HEK293 (cell line): ENCODE results near the gene NAV2.

Experiments
- CTCF ChIA-PET: fragments of 350-600 bp; formaldehyde crosslinking; extraction: SDS; loops from one replicate; lab custom pipeline; 2021; ENCODE audit warnings: antibody characterized with exemption; lab: Yijun Ruan, JAX
- POLR2A ChIA-PET: fragments of 300-600 bp; formaldehyde crosslinking; extraction: SDS; loops from one replicate; lab custom pipeline; 2020; ENCODE audit warnings: antibody characterized with exemption, inconsistent platforms; lab: Yijun Ruan, JAX
- H3K27ac ChIP-seq: fragments of 200-500 bp; sonication (Bioruptor generic); 2 replicates; pipeline ENCODE4 v1.5.1; 2014; ENCODE audit warnings: low read depth, low read length, control low read depth, inconsistent platforms; ENCODE audit errors: extremely low read depth
- H3K36me3 ChIP-seq, 2 experiments: fragments of 200-500 bp in 1 of 2; sonication (Bioruptor generic) in 1 of 2; 1 replicate in 1 of 2; 2 replicates in 1 of 2; pipeline ENCODE4 v1.5.1; 2014 to 2017; ENCODE audit warnings: inconsistent platforms in 2 of 2, low read length in 2 of 2; ENCODE audit not compliant: control insufficient read depth in 2 of 2, insufficient read depth in 1 of 2
- H3K4me1 ChIP-seq: fragments of 200-500 bp; sonication (Bioruptor generic); 2 replicates; pipeline ENCODE4 v1.5.1; 2014; ENCODE audit warnings: mild to moderate bottlenecking, low read length, inconsistent platforms; ENCODE audit not compliant: control insufficient read depth, insufficient read depth
- H3K4me3 ChIP-seq: 2 replicates; pipeline ENCODE4 v1.5.1; 2011; ENCODE audit warnings: low read depth, mild to moderate bottlenecking, control low read depth, low read length, moderate library complexity
- H3K9me3 ChIP-seq: fragments of 200-500 bp; sonication (Bioruptor generic); 2 replicates; pipeline ENCODE4 v1.5.1; 2014; ENCODE audit warnings: low read depth, low read length, inconsistent platforms; ENCODE audit not compliant: control insufficient read depth, insufficient read depth
- CTCF ChIP-seq: fragments of 450-650 bp; formaldehyde crosslinking; IDR thresholded peaks from 2 replicates; pipeline ENCODE4 v1.5.1; 2016; ENCODE audit warnings: missing biosample characterization, missing genetic modification characterization
- FEZF1 ChIP-seq: fragments of 450-650 bp; formaldehyde crosslinking; IDR thresholded peaks from 2 replicates; pipeline ENCODE4 v1.5.1; 2016; ENCODE audit warnings: missing biosample characterization, missing genetic modification characterization
- KLF1 ChIP-seq: fragments of 450-650 bp; formaldehyde crosslinking; IDR thresholded peaks from 2 replicates; pipeline ENCODE4 v1.5.1; 2016; ENCODE audit warnings: missing biosample characterization, missing genetic modification characterization
- KLF7 ChIP-seq: fragments of 450-650 bp; formaldehyde crosslinking; IDR thresholded peaks from 2 replicates; pipeline ENCODE4 v1.5.1; 2016; ENCODE audit warnings: missing biosample characterization, missing genetic modification characterization, borderline replicate concordance
- MEIS1 ChIP-seq: sonication (generic); formaldehyde crosslinking; IDR thresholded peaks from 2 replicates; pipeline ENCODE4 v1.8.1; 2022; ENCODE audit warnings: missing genetic modification reagents, mild to moderate bottlenecking, borderline replicate concordance
- SALL2 ChIP-seq: fragments of 450-650 bp; formaldehyde crosslinking; IDR thresholded peaks from 2 replicates; pipeline ENCODE4 v1.5.0; 2017; ENCODE audit warnings: missing biosample characterization, mild to moderate bottlenecking, missing genetic modification characterization, borderline replicate concordance
- ZBTB26 ChIP-seq: fragments of 450-650 bp; formaldehyde crosslinking; optimal IDR thresholded peaks from 2 replicates; pipeline ENCODE3; 2016; ENCODE audit warnings: missing biosample characterization, mild to moderate bottlenecking, missing genetic modification characterization
- ZNF114 ChIP-seq: fragments of 450-650 bp; formaldehyde crosslinking; IDR thresholded peaks from 2 replicates; pipeline ENCODE4 v1.5.0; 2017; ENCODE audit warnings: missing biosample characterization, missing genetic modification characterization
- ZNF398 ChIP-seq: fragments of 450-650 bp; formaldehyde crosslinking; IDR thresholded peaks from 2 replicates; pipeline ENCODE4 v1.5.1; 2017; ENCODE audit warnings: missing biosample characterization, missing genetic modification characterization
- ZNF426 ChIP-seq: fragments of 450-650 bp; formaldehyde crosslinking; IDR thresholded peaks from 2 replicates; pipeline ENCODE4 v1.5.1; 2017; ENCODE audit warnings: missing biosample characterization, missing genetic modification characterization, mild to moderate bottlenecking, inconsistent platforms, moderate library complexity
- ZNF548 ChIP-seq: fragments of 450-650 bp; formaldehyde crosslinking; IDR thresholded peaks from 2 replicates; pipeline ENCODE4 v1.5.1; 2016; ENCODE audit warnings: missing biosample characterization, missing genetic modification characterization
- ZNF623 ChIP-seq: fragments of 450-650 bp; formaldehyde crosslinking; IDR thresholded peaks from 2 replicates; pipeline ENCODE4 v1.5.1; 2016; ENCODE audit warnings: missing biosample characterization, missing genetic modification characterization
- ZNF658 ChIP-seq: fragments of 450-650 bp; formaldehyde crosslinking; IDR thresholded peaks from 2 replicates; pipeline ENCODE4; 2016; ENCODE audit warnings: missing biosample characterization, missing genetic modification characterization
- ZNF76 ChIP-seq: fragments of 450-650 bp; formaldehyde crosslinking; IDR thresholded peaks from 2 replicates; pipeline ENCODE4; 2016; ENCODE audit warnings: low read depth, missing biosample characterization, missing genetic modification characterization, borderline replicate concordance
- ZNF776 ChIP-seq: fragments of 450-650 bp; formaldehyde crosslinking; IDR thresholded peaks from 2 replicates; pipeline ENCODE4 v1.5.0; 2017; ENCODE audit warnings: missing biosample characterization, missing genetic modification characterization, borderline replicate concordance
- ZNF830 ChIP-seq: fragments of 450-650 bp; IDR thresholded peaks from 2 replicates; pipeline ENCODE4 v1.5.0; 2018; ENCODE audit warnings: missing biosample characterization, missing genetic modification characterization, low read depth, mild to moderate bottlenecking, moderate library complexity
- ZSCAN4 ChIP-seq: fragments of 450-650 bp; formaldehyde crosslinking; IDR thresholded peaks from 2 replicates; pipeline ENCODE4 v1.5.1; 2017; ENCODE audit warnings: missing biosample characterization, missing genetic modification characterization
- ZXDB ChIP-seq: fragments of 450-650 bp; formaldehyde crosslinking; IDR thresholded peaks from 2 replicates; pipeline ENCODE4 v1.5.1; 2016; ENCODE audit warnings: missing biosample characterization, missing genetic modification characterization

The NAV2 gene

GRCh38 chr11:20038972-20039371 lies 326.3 kb downstream of the NAV2 start:
- CTCF ChIA-PET, result interaction anchor here (0.7 kb wide), 1 partner anchor 366 kb away, joined by 5 read pairs; no protein-coding TSS in a partner anchor

GRCh38 chr11:20041499-20041898 lies 328.9 kb downstream of the NAV2 start:
- H3K36me3 ChIP-seq, result peaks cover 0 to 30% of the 10 kb centered on the region in 2 experiments; a peak in 1 of 3 replicates
- ChIA-PET CTCF (interaction anchor here (0.6 to 0.7 kb wide), 2 partner anchors 480 to 1797 kb away, joined by 3 to 4 read pairs; no protein-coding TSS in a partner anchor), POLR2A (no interaction called here)
- no peak overlapping the region for H3K27ac ChIP-seq
- peaks cover 7% of the 10 kb centered on the region; the same call in 1 of the 2 replicates for H3K4me1 ChIP-seq
- H3K9me3 ChIP-seq, result no peaks in the 10 kb centered on the region
- H3K4me3 ChIP-seq, result no peak overlapping the region
- TF ChIP-seq MEIS1 (CRISPR knock-in tag) (no peak), ZNF658 (tag by site-specific recombination) (no peak), CTCF (tag by site-specific recombination) (no peak), ZNF776 (tag by site-specific recombination) (no peak), KLF7 (tag by site-specific recombination) (no peak), ZNF114 (tag by site-specific recombination) (no peak), ZNF623 (tag by site-specific recombination) (peak; percentile 41; the same call in 1 of the 2 replicates)
- TF ChIP-seq, all 188 proteins: peak for 1

More at GRCh38 chr11:20038972-20039371, 326.3 kb downstream of the NAV2 start:
- H3K4me3 ChIP-seq, result no peak overlapping the region
- H3K9me3 ChIP-seq, result no peaks in the 10 kb centered on the region
- peaks cover 0 to 12% of the 10 kb centered on the region in 2 experiments; a peak in 1 of 3 replicates for H3K36me3 ChIP-seq
- POLR2A ChIA-PET, result no interaction called here
- H3K27ac ChIP-seq, result no peak overlapping the region
- TF ChIP-seq ZNF426 (tag by site-specific recombination), result no peak
- no peak for TF ChIP-seq ZNF76
- no peak for TF ChIP-seq FEZF1
- no peak for TF ChIP-seq ZNF830 (tag by site-specific recombination)
- TF ChIP-seq SALL2, result no peak
- TF ChIP-seq ZXDB, result no peak
- no peak for TF ChIP-seq ZBTB26 (tag by site-specific recombination)
- TF ChIP-seq ZSCAN4, result no peak
- no peak for TF ChIP-seq ZNF398
- TF ChIP-seq ZNF548, result no peak
- TF ChIP-seq KLF1 (tag by site-specific recombination), result no peak
- peaks cover 10% of the 10 kb centered on the region; the same call in 1 of the 2 replicates for H3K4me1 ChIP-seq
